DOHH2 (cell line): ENCODE results near the gene PMCH.

Source experiments
- H3F3A ChIP-seq: fragments of 200-600 bp; sonication (generic), shearing (Covaris generic); 2 replicates; pipeline ENCODE4 v1.6.0; 2016; ENCODE audit warnings: antibody characterized with exemption, mild to moderate bottlenecking; ENCODE audit not compliant: control insufficient read depth, insufficient read depth
- H3K27ac ChIP-seq: fragments of 200-600 bp; sonication (generic); 2 replicates; pipeline ENCODE4 v1.5.1; 2014; ENCODE audit warnings: low read depth, mild to moderate bottlenecking, low read length, moderate library complexity
- H3K27me3 ChIP-seq: fragments of 200-600 bp; sonication (generic); 2 replicates; pipeline ENCODE4 v1.6.1; 2014; ENCODE audit warnings: mild to moderate bottlenecking, low read length, mixed read lengths; ENCODE audit not compliant: control insufficient read depth
- H3K36me3 ChIP-seq: fragments of 200-600 bp; sonication (generic); 2 replicates; pipeline ENCODE4 v1.6.1; 2014; ENCODE audit warnings: mild to moderate bottlenecking, low read length, moderate library complexity, mixed read lengths; ENCODE audit not compliant: control insufficient read depth
- H3K4me1 ChIP-seq: fragments of 200-600 bp; sonication (generic); 2 replicates; pipeline ENCODE4 v1.6.1; 2014; ENCODE audit warnings: mild to moderate bottlenecking, low read length, mixed read lengths; ENCODE audit not compliant: control insufficient read depth
- H3K4me2 ChIP-seq: fragments of 200-600 bp; sonication (generic); 2 replicates; pipeline ENCODE4 v1.6.0; 2014; ENCODE audit warnings: mild to moderate bottlenecking, low read length, moderate library complexity
- H3K4me3 ChIP-seq: fragments of 200-600 bp; sonication (generic); 2 replicates; pipeline ENCODE4 v1.5.1; 2014; ENCODE audit warnings: mild to moderate bottlenecking, low read length, mixed read lengths
- H3K79me2 ChIP-seq: fragments of 200-600 bp; sonication (generic); 2 replicates; pipeline ENCODE4 v1.6.1; 2014; ENCODE audit warnings: mild to moderate bottlenecking, low read length, mixed read lengths; ENCODE audit not compliant: control insufficient read depth
- H3K9me2 ChIP-seq: fragments of 200-600 bp; sonication (generic); replicated peaks from 2 replicates; pipeline ENCODE4 v1.6.1; 2014; ENCODE audit warnings: mild to moderate bottlenecking, low read length, mixed read lengths; ENCODE audit not compliant: control insufficient read depth
- H3K9me3 ChIP-seq: fragments of 200-600 bp; sonication (generic); 2 replicates; pipeline ENCODE4 v1.6.1; 2014; ENCODE audit warnings: antibody characterized with exemption, low read length, mixed read lengths; ENCODE audit not compliant: control insufficient read depth, insufficient read depth
- H4K20me1 ChIP-seq: fragments of 200-600 bp; sonication (generic); 2 replicates; pipeline ENCODE4 v1.6.0; 2014; ENCODE audit warnings: low read depth, mild to moderate bottlenecking, antibody characterized with exemption, low read length, moderate library complexity; ENCODE audit not compliant: control insufficient read depth, insufficient read depth
- EZH2phosphoT487 ChIP-seq: fragments of 200-600 bp; sonication (generic); IDR thresholded peaks from 2 replicates; pipeline ENCODE4 v1.6.1; 2017; ENCODE audit warnings: borderline replicate concordance, mild to moderate bottlenecking, antibody characterized with exemption, low read length, moderate library complexity, mixed read lengths
- TF ChIP-seq, protein P1 (sequence below): fragments of 200-600 bp; sonication (generic); IDR thresholded peaks from one replicate; pipeline ENCODE4 v1.5.1; 2014; ENCODE audit warnings: antibody characterized with exemption, mild to moderate bottlenecking, low read depth, low read length; ENCODE audit not compliant: poor library complexity, severe bottlenecking

PMCH gene

DNA sequence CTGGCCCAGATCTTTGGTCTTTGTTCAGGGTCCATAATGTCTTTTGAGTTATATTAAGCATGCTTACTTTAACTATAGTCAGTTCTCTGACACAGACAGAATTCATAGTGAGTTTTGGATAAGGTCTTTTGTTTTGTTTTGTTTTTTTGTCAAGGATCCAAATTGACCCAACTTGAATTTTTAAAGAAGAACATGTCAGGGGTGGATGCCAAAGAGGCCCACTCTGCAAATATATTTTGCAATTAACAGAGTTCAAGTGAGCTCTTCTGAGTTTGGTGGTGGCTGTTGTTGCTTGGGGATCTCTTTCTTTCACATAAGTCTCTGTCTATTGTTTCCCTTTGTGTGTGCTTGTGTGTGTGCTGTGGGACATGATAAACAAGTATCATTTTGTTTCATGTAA is 34.4 kb upstream of the PMCH start:
- TF ChIP-seq, protein P1, sequence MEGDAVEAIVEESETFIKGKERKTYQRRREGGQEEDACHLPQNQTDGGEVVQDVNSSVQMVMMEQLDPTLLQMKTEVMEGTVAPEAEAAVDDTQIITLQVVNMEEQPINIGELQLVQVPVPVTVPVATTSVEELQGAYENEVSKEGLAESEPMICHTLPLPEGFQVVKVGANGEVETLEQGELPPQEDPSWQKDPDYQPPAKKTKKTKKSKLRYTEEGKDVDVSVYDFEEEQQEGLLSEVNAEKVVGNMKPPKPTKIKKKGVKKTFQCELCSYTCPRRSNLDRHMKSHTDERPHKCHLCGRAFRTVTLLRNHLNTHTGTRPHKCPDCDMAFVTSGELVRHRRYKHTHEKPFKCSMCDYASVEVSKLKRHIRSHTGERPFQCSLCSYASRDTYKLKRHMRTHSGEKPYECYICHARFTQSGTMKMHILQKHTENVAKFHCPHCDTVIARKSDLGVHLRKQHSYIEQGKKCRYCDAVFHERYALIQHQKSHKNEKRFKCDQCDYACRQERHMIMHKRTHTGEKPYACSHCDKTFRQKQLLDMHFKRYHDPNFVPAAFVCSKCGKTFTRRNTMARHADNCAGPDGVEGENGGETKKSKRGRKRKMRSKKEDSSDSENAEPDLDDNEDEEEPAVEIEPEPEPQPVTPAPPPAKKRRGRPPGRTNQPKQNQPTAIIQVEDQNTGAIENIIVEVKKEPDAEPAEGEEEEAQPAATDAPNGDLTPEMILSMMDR: no peak
- no peak for TF ChIP-seq EZH2phosphoT487
- Histone ChIP-seq H3K36me3 (no peaks in the 10 kb centered on the region), H3F3A (no peaks in the 10 kb centered on the region)

GRCh38 chr12:102227954-102228353 is 30.3 kb upstream of the PMCH start:
- Histone ChIP-seq H3F3A (no peaks in the 10 kb centered on the region), H3K27me3 (0 out of 2 replicates have a peak, but pooled peaks cover 5% of the 10 kb centered on the region), H3K4me1 (no peaks in the 10 kb centered on the region), H3K4me3 (no peak overlapping the region), H3K9me3 (no peaks in the 10 kb centered on the region), H4K20me1 (no peaks in the 10 kb centered on the region), H3K36me3 (no peaks in the 10 kb centered on the region), H3K9me2 (no peaks in the 10 kb centered on the region), H3K27ac (no peak overlapping the region), H3K4me2 (no peak overlapping the region), H3K79me2 (no peaks in the 10 kb centered on the region)
- TF ChIP-seq, protein P1: no peak
- no peak for TF ChIP-seq EZH2phosphoT487

More for the DNA sequence above, 34.4 kb upstream of the PMCH start:
- H3K4me3 ChIP-seq: no peak overlapping the region
- H4K20me1 ChIP-seq: no peaks in the 10 kb centered on the region
- no peak overlapping the region for H3K27ac ChIP-seq
- H3K27me3 ChIP-seq: 0 out of 2 replicates have a peak, but pooled peaks cover 8% of the 10 kb centered on the region
- H3K4me2 ChIP-seq: no peak overlapping the region
- H3K9me2 ChIP-seq: no peaks in the 10 kb centered on the region
- no peaks in the 10 kb centered on the region for H3K79me2 ChIP-seq
- no peaks in the 10 kb centered on the region for H3K9me3 ChIP-seq
- no peaks in the 10 kb centered on the region for H3K4me1 ChIP-seq

DNA sequence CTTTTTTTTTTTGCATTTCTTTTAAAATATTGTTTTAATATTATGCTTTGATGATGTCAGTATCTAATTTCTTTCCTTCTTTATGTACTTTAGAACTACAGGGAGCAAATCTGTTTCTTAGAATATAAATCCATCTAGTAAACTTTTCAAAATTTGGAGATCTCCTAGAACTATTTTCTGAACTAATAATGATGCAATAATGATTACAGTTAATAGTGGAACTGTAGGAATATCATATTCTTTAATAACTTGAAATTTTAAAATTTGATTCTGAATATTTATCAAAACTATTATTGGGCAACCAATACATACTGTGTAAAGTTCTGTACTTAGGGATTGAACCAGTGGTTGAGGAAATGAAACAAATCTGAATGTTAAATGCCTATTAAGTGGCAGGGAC is 23.1 kb upstream of the PMCH start:
- Histone ChIP-seq H3K4me2 (no peak overlapping the region), H3K9me3 (no peaks in the 10 kb centered on the region), H3K4me1 (no peaks in the 10 kb centered on the region), H4K20me1 (no peaks in the 10 kb centered on the region), H3K4me3 (no peak overlapping the region), H3K27me3 (0 out of 2 replicates have a peak, but pooled peaks cover 3% of the 10 kb centered on the region), H3K36me3 (no peaks in the 10 kb centered on the region), H3F3A (no peaks in the 10 kb centered on the region), H3K79me2 (no peaks in the 10 kb centered on the region), H3K27ac (no peak overlapping the region), H3K9me2 (no peaks in the 10 kb centered on the region)
- no peak for TF ChIP-seq EZH2phosphoT487
- TF ChIP-seq, protein P1: no peak
